GM18870 (cell line): ENCODE data around the gene TLCD1.

Experiments
- ATAC-seq: cut with Tn5 transposase; IDR thresholded peaks from one replicate; pipeline ENCODE4 v1.9.1; 2021; ENCODE audit warnings: moderate library complexity; ENCODE audit not compliant: unreplicated experiment

TLCD1 gene, protein sequence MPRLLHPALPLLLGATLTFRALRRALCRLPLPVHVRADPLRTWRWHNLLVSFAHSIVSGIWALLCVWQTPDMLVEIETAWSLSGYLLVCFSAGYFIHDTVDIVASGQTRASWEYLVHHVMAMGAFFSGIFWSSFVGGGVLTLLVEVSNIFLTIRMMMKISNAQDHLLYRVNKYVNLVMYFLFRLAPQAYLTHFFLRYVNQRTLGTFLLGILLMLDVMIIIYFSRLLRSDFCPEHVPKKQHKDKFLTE

DNA sequence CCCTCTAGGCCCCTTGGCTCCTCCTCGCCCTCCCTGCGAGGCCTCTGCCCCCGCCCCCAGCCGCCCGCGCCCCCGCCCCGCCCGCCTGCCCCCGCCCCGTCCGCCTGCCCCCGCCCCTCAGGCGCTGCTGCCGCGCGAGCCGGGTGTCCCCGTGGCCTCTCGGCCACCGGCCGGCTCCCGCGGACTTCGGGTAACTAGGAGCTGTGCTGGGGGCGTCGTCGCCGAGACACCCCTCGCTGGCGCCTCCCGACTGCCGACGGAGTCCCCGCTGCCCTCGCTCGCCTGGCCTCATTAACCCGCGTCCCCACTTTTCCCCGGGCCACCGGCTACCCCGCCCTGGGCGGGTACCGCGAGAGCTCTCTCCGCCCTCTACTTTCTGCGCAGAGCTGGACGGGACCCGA lies at the start of gene TLCD1:
Gene TLCD1, minus strand, starts transcription at position 8 of the 401 bp plus-strand sequence. CDS start 136 bp downstream, outside the sequence.
- peak; percentile 0 for ATAC-seq

DNA sequence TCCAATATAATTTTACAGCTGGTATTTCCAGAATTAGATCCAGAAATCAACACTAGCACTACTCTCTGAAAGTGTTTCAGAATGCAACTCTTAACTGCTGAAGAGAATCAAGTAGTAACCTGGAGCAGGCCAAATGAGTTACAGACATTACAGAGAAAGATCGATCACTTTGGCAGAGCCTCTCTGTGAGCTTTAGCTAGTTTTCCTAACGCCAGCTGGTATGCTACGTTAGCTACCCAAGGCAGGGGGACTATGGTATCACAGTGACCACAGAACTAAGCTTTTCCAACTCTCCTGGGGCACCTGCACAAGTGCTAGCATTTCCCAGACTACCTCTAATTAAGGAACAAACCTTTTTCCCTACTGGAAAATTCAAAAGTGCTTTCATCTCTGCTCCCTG lies 48.2 kb upstream of the TLCD1 start:
- no peak for ATAC-seq

DNA sequence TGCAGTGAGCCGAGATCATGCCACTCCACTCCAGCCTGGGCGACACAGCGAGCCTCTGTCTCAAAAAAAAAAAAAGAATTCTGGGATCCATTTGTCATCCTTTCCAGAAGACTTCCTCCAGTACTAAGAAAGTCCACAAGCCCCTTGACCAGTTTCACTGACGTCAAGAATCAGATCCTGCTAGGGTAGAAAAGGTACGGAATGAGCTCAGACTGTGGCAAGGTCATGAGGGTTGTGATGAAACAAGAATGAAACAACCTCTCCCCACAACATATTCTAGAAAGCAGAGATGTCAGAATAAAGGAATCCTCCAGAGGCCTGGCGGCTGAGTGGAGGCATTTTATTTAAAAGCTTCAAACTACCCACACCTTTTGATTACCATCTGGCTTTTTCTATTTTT lies 47.7 kb upstream of the TLCD1 start:
- ATAC-seq, result no peak

DNA sequence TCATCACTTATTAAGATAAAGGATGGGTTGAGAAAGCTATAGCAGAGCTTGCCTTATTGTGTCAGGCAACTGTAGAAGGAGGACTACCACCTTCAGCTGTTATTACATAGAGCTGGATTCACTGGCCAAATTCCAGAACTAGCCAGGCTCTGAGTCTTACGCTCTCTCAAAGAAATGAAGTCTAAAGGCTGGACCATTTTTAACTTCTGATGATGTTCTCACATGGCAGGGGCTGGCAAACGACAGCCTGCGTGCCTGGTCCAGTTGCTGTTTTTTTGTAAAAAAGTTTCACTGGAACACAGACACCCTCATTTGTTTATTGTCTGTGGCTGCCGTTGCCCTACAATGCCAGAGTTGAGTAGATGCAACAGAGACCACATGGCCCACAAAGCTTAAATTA lies 39.0 kb upstream of the TLCD1 start:
- ATAC-seq, result no peak

DNA sequence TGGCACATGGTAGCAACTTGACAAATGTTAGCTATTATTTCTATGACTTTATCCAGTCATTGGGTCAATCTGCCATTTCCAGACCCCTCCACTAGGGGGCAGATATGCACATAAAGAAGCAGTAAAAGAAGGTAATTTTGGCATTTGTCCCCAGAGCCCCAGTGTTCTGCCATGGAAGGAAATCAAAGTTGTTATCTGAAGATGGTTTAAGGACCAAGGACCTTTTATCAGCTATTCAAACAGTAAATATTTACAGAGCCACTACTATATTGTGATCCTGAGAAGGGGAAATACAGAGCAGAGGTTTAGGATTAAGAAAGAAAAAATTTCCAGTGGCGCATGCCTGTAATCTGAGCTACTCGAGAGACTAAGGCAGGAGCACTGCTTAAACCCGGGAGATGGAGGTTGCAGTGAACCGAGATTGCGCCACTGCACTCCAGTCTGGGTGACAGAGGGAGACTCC lies 37.8 kb upstream of the TLCD1 start:
- no peak for ATAC-seq

DNA sequence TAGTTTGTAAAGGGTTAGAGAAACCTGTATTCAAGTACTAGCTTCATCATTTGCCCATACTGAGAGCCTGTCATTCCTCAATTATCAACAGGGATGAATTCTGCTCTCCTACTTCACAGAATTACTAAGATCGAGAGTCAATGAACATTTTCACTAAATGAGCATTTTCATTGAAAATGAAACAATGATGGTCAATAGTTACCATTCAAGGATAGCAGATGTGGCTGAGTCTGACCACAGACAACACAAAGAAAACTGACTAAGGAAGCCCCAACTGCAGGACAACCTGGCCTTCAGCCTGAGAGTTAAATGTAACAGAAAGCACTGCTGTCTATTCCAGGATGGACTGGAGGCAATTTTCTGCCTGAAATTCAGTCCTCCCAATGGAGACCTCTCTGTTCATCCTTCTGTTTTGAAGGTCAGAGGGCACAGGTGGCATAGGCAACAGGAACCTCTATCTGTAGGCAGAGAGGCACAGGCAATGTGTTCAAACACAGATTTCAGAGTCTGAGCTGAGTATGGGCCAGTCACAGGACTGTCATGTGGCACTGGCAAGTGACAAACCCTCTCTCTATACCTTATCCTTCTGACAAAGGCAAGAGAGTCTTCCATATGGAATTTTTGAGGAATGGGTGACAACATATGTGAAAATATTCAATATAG lies 37.2 kb upstream of the TLCD1 start:
- no peak for ATAC-seq

DNA sequence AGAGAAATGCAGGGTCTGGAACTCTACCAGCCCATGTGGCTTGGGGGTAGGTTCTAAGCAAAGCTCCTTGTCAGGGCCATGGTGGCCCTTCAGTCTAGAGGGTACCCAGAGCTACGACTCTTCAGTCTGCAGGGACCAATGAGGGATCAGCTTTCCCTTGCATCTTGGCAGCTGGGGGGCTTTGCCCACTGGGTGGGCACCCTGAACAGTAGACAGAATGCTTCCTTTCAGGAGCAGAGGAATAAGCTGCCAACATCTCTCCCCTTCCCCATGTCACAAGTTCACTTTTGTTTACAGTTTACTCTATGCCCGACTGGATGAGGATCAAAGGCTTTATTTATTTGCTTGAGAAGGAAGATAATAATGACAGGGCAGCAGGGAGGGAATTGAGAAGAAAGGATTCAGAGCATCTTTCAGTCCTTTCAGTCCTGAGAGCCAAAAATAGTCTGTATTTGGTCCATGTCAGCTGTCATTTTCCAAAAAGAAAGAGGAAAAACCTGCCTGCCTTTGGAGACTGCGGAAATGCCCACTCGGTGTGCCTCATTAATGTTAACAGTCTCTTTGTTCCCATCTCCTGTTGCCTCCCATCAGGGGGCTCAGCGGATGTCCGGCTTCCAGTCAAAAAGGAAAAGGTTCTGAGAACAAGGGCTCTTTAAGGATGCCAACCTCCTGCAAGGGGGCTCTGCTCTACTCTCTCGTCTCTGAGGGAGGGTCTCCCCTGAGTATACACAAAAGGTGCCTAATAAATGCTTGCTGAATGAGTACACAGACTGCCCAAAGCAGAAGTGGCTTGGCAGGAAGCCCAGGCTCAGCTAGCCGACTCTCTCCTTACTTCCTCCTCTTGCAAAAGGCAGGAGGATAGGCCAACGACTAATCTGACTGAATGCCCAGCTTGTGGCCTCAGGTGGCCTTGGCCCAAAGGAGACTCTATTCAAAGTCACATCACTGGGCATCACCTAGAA lies 34.8 kb upstream of the TLCD1 start:
- ATAC-seq, result no peak

DNA sequence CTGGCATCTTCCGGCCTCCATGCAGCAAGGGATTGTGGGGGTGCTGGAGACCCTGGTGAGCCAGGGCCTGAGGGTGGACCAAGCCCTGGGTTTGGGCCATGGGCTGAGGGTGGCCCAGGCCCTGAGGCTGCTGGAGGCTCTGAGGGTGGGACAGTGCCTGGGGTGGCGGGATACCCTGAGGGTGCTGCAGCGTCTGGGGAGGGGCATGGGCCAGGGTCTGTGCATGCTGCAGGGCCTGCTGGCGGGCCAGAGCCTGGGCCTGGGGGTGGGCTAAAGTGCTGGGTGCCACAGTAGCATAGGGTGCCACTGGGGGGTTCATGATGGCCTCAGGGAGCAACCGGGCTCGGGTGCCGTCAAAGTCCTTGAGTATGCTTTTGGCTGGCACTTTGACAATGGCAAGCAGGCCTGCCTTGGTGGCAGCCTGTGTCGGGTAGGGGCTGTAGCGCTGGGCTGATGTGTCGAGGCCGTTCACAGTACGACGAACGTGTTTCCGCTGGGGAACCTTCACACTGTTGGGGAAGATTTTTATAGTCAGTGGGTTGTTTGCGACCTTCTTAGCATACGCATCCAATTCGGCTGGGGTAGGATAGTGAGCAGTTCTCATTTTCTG lies 33.3 kb upstream of the TLCD1 start:
- no peak for ATAC-seq

DNA sequence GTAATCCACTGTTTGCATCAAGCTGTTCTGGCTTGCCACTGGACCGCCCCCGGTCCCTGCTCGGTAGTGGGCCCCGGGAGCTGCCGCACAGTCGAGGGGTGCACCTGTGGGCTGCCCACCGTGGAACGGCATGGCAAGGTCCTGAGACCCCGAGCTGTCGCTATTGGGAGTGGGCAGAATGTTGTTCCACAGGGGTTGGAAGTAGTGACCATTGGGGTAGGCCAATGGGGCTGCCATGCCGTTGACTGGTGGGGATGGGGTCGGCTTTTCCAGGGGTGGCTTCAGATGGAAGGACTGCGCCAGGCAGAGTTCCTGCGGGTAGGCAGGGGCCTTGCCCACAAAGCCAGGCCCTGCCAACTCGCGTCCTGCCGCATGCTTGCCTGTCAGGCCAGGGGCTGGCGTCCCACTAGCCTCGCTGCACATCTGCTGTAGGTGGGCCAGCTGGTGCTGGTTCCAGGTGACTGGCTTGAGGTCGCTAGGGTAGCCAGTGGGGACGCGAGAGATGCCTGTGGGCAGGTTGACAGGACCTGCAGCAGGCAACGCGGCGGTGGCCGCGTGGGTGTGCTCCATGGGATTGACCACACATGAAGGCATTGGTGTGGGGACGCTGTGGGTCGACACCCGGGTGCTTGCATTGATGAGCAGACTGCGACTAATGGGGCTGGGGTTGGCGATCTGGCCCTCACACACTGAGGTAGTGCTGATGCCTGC lies 32.5 kb upstream of the TLCD1 start:
- ATAC-seq, result no peak

DNA sequence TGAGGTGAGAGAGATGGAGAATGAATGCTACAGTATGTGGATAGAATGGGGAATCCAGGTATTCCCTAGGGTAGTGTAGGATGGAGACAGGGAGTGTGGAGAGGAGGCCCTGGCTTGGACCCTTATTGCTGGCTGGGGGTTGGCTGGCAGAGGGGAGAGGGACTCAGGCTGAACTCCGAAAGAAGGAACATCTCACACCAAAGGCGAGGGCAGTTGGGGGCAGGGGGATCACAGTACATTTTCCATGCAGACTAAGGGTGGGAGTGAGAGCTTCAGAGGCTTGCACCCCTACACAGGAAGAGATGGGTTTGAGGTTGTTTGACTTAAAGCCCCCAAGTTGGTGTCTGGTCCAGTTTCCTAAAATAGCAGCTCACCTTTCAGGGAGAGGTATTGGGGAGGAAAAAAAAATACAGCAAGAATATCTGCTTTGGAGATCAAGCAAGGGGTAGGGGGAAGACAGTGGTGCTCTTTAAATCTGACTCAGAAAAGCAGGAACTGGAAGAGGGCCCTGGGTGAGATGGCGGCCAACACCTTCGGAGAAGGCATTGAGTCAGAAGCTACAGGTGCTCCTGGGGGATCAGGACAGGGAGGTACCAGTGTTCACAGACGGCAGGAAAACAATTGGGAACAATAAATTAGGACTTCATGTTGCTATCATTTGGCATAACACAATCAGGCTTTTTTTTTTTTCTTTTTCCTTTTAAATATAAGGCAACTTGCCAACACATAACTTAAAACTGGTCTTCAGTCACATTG lies 30.2 kb upstream of the TLCD1 start:
- ATAC-seq, result no peak

DNA sequence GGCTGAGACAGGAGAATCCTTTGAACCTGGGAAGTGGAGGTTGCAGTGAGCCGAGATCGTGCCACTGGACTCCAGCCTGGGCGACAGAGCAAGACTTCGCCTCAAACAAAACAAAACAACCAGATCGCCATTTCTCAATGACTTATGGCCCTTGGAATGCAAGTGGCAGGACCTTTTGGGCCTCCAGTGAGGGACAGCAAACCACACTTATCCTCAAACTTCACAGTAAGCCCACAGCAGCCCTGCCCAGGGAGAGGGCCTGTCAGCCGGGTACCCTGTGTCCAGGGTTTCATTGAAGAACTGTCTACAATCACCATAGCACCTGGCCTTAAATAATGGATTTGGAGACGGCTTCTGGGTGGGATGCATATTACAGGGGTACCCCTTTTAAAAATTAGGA lies 29.5 kb upstream of the TLCD1 start:
- no peak for ATAC-seq

DNA sequence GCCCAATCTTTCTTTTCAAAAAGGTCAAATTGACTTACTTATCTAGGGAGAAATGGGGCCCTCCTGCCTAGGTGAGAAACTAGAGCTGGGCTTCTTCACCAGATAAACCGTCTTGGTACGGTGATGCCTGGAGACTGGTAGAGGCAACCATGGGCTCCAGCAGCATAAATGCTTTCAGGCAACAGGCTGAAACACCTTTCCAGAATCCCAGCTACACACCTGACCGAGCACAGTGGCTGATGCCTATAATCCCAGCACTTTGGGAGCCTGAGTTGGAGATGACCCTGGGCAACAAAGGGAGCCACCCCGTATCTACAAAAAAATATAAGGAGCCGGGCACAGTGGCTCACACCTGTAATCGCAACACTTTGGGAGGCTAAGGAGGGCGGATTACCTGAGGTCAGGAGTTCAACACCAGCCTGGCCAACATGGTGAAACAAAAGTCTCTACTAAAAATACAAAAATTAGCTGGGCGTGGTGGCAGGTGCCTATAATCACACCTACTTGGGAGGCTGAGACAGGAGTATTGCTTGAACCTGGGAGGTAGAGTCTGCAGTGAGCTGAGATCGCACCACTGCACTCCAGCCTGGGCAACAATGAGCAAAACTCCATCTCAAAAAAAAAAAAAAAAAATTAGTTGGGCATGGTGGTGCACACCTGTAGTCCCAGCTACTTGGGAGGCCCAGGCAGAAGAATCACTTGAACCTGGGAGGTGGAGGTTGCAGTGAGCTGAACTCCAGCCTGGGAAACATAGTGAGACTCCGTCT lies 25.8 kb upstream of the TLCD1 start:
- ATAC-seq, result no peak

DNA sequence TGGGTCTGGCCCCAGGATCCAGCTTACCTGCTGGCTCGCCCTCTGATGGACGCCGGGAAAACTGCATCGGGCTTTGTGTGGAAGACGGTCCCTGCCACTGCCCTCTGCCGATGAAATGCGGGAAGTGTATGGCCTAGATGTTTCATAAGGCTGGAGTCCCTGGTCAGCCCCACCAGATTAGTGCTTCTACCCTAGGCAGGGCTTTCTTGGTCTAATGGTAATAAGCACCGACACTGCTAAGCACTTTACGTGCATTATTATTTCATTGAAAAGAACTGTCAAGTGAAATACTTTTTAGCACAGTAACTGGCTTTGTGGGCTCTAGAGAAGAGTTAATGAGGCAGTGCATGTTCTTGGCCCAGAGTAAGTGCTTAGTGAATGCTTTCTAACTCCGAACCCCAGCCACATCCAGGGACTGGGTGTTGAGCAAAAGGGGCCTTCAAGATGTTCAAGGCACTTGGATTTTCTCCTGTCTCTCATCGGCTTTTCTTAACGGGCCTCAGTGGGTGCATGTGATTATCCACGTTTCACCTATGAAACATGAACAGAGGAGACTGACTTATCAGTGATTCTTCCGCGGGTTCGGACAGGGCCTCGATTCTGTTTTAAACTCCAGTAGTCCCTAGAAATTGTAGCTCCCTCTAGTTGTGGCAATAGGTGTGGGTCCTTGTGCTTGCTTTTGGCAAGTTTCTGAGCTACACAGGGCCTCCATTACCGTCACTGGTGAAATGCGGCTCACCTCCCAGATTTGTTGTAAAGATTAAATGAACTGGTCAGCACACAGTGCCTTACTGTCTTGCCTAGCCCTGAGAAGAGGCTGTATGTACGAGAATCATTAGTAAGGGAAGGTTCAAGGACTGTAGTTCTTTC lies 24.4 kb upstream of the TLCD1 start:
- no peak for ATAC-seq

DNA sequence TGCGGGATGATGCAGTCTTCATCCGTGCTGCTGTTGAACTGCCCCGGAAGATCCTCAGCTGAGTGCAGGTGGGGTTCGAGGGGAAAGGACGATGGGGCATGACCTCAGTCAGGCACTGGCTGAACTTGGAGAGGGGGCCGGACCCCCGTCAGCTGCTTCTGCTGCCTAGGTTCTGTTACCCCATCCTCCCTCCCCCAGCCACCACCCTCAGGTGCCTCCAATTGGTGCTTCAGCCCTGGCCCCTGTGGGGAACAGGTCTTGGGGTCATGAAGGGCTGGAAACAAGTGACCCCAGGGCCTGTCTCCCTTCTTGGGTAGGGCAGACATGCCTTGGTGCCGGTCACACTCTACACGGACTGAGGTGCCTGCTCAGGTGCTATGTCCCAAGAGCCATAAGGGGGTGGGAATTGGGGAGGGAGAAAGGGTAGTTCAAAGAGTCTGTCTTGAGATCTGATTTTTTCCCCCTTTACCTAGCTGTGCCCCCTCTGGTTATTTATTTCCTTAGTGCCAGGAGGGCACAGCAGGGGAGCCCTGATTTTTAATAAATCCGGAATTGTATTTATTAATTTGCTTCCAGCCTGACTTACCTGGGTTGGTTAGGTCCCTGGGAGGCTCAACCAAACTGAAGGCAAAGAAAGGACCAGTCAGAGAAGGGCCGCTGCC lies 23.6 kb upstream of the TLCD1 start:
- no peak for ATAC-seq

DNA sequence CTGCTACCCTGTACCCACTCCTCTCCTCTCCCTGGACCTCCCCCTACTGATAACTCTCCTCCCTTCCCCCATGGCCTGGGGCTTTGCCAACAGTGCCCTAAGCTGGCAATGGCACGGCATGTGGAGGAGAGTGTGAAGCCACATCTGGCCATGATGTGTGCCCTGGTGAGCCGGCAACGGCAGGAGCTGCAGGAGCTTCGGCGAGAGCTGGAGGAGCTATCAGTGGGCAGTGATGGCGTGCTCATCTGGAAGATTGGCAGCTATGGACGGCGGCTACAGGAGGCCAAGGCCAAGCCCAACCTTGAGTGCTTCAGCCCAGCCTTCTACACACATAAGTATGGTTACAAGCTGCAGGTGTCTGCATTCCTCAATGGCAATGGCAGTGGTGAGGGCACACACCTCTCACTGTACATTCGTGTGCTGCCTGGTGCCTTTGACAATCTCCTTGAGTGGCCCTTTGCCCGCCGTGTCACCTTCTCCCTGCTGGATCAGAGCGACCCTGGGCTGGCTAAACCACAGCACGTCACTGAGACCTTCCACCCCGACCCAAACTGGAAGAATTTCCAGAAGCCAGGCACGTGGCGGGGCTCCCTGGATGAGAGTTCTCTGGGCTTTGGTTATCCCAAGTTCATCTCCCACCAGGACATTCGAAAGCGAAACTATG lies 23.0 kb upstream of the TLCD1 start:
- no peak for ATAC-seq

DNA sequence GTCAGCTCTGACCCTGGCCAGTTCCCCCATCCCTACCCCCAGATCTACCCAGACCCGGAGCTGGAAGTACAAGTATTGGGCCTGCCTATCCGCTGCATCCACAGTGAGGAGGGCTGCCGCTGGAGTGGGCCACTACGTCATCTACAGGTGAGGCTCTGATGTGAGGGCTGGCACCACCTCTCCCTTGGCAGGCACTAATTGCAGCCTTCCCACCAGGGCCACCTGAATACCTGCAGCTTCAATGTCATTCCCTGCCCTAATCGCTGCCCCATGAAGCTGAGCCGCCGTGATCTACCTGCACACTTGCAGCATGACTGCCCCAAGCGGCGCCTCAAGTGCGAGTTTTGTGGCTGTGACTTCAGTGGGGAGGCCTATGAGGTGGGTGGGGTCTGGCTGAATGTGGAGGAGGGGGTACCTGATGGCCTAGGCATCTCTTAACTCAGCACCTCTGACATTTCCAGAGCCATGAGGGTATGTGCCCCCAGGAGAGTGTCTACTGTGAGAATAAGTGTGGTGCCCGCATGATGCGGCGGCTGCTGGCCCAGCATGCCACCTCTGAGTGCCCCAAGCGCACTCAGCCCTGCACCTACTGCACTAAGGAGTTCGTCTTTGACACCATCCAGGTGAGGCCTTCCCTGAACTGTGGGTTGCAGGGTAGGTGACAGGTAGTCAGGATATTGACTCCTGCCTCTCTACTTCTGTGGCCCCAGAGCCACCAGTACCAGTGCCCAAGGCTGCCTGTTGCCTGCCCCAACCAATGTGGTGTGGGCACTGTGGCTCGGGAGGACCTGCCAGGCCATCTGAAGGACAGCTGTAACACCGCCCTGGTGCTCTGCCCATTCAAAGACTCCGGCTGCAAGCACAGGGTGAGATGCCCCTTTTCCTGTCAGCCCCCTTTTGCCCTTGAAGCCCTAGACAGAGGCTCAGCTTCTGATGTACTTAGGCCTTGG lies 22.0 kb upstream of the TLCD1 start:
- ATAC-seq, result no peak
